Mucosa of descending colon (tissue), 3 donors: ENCODE results near the gene RING1. TPM values are rescaled to one million over a fixed set of nuclear protein-coding genes. Genes with fewer than 3 reads are reported as not detected.
"Not testable (repeated sequence)": the region's sequence is repeated elsewhere in the genome, so short reads cannot be mapped to it uniquely, and the experiment has no call there.

Experiments
- ATAC-seq: fragments of 200-7000 bp; cut with Tn5 transposase; one replicate; pipeline ENCODE4 v1.9.1; 2020; ENCODE audit warnings: mild to moderate bottlenecking, moderate library complexity
- DNase-seq, 3 donors: peaks; one replicate each; pipeline ENCODE4 v3.0.0-alpha.2; 2020
- H3K36me3 ChIP-seq: fragments of 200-600 bp; one replicate; pipeline ENCODE4 v1.8.0; 2021; ENCODE audit warnings: low read depth, mild to moderate bottlenecking
- H3K4me1 ChIP-seq: fragments of 200-600 bp; one replicate; pipeline ENCODE4 v1.8.0; 2021; ENCODE audit warnings: low read depth, mild to moderate bottlenecking
- H3K4me3 ChIP-seq: fragments of 200-600 bp; one replicate; pipeline ENCODE4 v1.8.0; 2021; ENCODE audit warnings: mild to moderate bottlenecking
- H3K9me3 ChIP-seq: fragments of 200-600 bp; one replicate; pipeline ENCODE4 v1.8.0; 2021; ENCODE audit warnings: mild to moderate bottlenecking
- CTCF ChIP-seq: fragments of 200-600 bp; IDR thresholded peaks from one replicate; pipeline ENCODE4 v1.8.0; 2022; ENCODE audit warnings: antibody characterized with exemption, mild to moderate bottlenecking
- intact Hi-C, 2 donors: fragments of 100-400 bp; cut with DNase I in 1 of 2; cut with micrococcal nuclease in 1 of 2; formaldehyde crosslinking; loops; one replicate each; pipeline versions ENCODE4 v1.11.0 to v1.11.1; 2022; cut with DNase I, micrococcal nuclease
- total RNA-seq, 3 donors: library from RNA; stranded (reverse); fragmentation: NEBNext Ultra II Directional in 2 of 3; extraction: Animal tissue kit (Norgen Biotek cat#: 25700) in 2 of 3; gene quantifications; one replicate each; pipeline versions ENCODE4 v1.2.1 to v1.2.4, GENCODE V29; 2021 to 2023
- donor health status: DM: no; HTN: no; CAD: no; lungs with moderate emphysema.
- donor health status: DM: no; HTN: no; CAD: no.
- donor health status: DM: no; HTN: yes; CAD: no.

Gene RING1
- total RNA-seq, 3 donors from 2014 or later: 28.4 to 45.1 (median 30.3) TPM

- intact Hi-C loops: no loop called here
- no peak overlapping the region for H3K4me3 ChIP-seq
- no peak for DNase-seq
- no peaks in the 10 kb centered on the region for H3K36me3 ChIP-seq
- ATAC-seq: no peak
- H3K9me3 ChIP-seq: no peaks in the 10 kb centered on the region
- TF ChIP-seq CTCF: no peak
- peaks cover 9% of the 10 kb centered on the region for H3K4me1 ChIP-seq
Measured at GRCh38 chr6:33215271-33216116, 7.2 kb downstream of the RING1 start.

- TF ChIP-seq CTCF: no peak
- intact Hi-C loops: no loop called here
- Histone ChIP-seq H3K4me3 (no peak overlapping the region), H3K4me1 (peaks cover 9% of the 10 kb centered on the region), H3K36me3 (no peaks in the 10 kb centered on the region), H3K9me3 (no peaks in the 10 kb centered on the region)
- no peak for DNase-seq
- no peak for ATAC-seq
Measured at GRCh38 chr6:33216117-33216649, 7.9 kb downstream of the RING1 start.

- ATAC-seq: no peak
- H3K4me1 ChIP-seq: peaks cover 9% of the 10 kb centered on the region
- no peak overlapping the region for H3K4me3 ChIP-seq
- no peak for TF ChIP-seq CTCF
- H3K9me3 ChIP-seq: no peaks in the 10 kb centered on the region
- DNase-seq: no peak
- intact Hi-C loops: no loop called here
- no peaks in the 10 kb centered on the region for H3K36me3 ChIP-seq
Measured at GRCh38 chr6:33217246-33217645, 8.9 kb downstream of the RING1 start.

GRCh38 chr6:33217681-33218080 is 9.4 kb downstream of the RING1 start:
- ATAC-seq: no peak
- no peak overlapping the region for H3K4me3 ChIP-seq
- intact Hi-C loops: no loop called here
- no peaks in the 10 kb centered on the region for H3K36me3 ChIP-seq
- peaks cover 9% of the 10 kb centered on the region for H3K4me1 ChIP-seq
- DNase-seq: no peak
- no peaks in the 10 kb centered on the region for H3K9me3 ChIP-seq
- TF ChIP-seq CTCF: no peak

- ATAC-seq, H3K4me1 ChIP-seq, intact Hi-C loops, H3K36me3 ChIP-seq, H3K9me3 ChIP-seq, DNase-seq, H3K4me3 ChIP-seq: not testable (repeated sequence)
Measured at GRCh38 chr6:33226503-33227120, 18.3 kb downstream of the RING1 start.

- no peaks in the 10 kb centered on the region for H3K4me1 ChIP-seq
- no peak for ATAC-seq
- TF ChIP-seq CTCF: no peak
- no peak for DNase-seq
- H3K9me3 ChIP-seq: no peaks in the 10 kb centered on the region
- intact Hi-C loops: no loop called here
- H3K4me3 ChIP-seq: no peak overlapping the region
- no peaks in the 10 kb centered on the region for H3K36me3 ChIP-seq
Measured at GRCh38 chr6:33235221-33235634, 26.9 kb downstream of the RING1 start.
